ENCODE data around the gene ZNF324B.
"Not testable (repeated sequence)": the region's sequence is repeated elsewhere in the genome, so short reads cannot be mapped to it uniquely, and the experiment has no call there.

ZNF324B gene

DNA sequence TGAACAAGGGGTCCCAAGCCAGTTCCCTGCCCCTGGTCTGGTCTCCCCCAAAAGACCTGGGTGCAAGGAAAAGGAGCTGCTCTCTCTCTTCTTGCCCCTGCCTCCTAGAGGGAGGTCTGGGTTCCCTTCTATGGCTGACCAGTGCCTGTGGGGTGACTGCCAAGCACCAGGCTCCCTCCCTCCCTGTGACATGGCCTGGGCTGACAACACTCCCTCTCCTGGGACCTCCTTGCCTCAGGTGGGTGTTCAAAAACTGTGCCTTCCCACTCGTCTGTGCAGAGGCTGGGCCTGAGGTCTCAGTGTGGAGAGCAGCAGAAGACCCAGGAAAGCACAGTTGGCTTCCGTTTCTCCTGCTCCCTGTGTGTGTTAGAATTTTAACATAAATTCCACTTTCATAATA is 29.4 kb downstream of the ZNF324B start:
- no peak for DNase-seq

- DNase-seq: no peak
Measured at GRCh38 chr19:58482372-58482771, 30.9 kb downstream of the ZNF324B start.

DNA sequence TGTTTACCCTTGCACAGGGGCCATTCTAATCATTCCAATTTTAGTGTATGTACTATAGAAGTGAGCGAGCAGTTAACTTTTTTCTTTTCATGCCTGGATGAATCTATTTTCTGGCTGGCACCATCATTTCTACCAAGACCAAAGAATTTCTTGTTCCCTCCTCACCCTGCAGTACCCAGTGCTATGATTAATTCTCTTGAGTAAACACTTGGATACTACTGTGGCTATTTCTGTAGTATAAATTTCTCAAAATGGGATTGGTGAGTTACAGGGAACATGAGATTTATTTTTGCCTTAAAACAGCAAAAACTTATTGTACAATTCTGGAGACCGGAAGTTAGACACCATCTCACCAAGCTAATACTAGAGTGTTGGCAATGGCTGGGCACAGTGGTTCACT is 32.4 kb downstream of the ZNF324B start:
- DNase-seq: no peak

DNA sequence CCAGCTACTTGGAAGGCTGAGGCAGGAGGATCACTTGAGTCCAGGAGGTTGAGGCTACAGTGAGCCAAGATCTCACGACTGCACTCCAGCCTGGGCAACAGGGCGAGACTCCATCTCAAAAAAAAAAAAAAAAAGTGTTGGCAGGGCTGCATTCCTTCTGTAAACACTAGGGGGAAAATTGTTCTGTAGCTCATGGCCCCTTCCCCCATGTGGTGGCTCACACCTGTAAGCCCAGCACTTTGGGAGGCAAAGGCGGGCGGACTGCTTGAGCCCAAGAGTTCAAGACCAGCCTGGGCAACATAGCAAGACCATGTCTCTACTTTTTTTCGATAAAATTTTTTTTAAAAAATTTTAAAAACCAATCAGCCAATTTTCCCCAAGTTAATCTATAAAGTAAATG is 32.9 kb downstream of the ZNF324B start:
- not testable (repeated sequence) for DNase-seq

DNA sequence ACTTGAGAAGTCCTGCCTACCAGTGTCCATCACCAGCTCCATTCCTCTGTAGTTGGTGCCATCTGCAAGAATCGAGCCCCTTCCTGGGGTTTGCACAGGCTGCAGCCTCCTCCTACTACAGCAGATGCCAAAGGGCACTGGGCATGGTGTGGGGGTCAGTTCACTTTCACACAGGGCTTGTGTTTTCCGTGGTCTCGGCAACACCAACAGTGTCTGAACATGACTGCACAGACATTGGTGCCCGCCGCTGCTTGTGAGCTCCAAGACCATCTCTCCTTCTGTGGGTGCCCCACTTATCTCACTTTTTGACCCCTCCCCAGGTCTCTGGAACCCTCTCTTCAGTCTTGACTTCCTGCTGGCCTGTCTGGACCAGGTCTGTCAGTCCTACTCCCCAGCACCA is 40.0 kb downstream of the ZNF324B start:
- DNase-seq: no peak

DNA sequence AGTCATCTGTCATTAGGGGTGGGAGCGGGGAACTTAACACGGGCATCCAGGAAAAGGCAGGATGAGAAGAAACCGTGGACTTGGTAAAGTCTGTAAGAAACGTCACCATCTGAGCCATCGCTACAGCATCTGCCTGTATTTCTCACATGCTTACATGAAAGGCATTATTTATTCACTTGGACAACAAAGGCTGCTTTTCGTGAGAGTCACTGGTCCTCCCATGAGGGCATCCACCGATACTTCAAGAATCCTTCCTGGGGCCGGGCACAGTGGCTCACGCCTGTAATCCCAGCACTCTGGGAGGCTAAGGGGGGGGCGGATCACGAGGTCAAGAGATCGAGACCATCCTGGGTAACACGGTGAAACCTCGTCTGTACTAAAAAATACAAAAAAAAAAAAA is 40.8 kb downstream of the ZNF324B start:
- DNase-seq: no peak

DNA sequence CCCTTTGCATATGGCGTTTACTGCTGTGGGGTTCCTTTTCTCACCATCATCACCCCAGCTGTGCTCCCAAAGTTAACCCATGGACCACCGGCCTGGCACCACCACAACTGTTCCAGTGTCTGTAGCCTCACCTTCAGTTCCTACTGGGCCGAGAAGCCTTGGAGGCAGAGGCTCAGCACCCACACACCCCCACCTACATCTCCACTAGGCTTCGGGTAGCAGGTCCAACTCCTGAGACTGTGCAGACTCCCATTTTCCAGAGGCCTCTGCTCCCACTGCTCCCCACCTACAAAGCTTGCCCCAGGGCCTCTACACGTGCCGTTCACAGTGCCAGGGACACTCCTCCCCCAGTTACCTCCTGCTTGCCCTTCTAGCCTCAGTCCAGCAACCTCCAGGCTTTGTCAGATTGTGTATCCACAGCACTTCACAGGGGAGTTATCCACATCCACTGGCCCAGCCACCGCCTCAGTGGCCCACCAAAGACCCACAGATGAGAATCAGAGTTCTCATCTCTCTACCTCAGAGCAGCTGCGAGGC is 46.3 kb downstream of the ZNF324B start:
- DNase-seq: no peak

GRCh38 chr19:58498316-58499020 is 47.0 kb downstream of the ZNF324B start:
- DNase-seq: no peak

- peak; percentile 88 for DNase-seq
Measured at GRCh38 chr19:58499021-58499927, 47.9 kb downstream of the ZNF324B start.

- no peak for DNase-seq
Measured at GRCh38 chr19:58500242-58500641, 48.8 kb downstream of the ZNF324B start.
